ENCODE data around the gene OTUD1.

- TF ChIP-seq SUZ12 (IDR thresholded peaks at IDR 0.05) (no peak), FOXA1 (IDR thresholded peaks at IDR 0.05) (no peak), BHLHE40 (IDR thresholded peaks at IDR 0.05; ENCODE audit: borderline replicate concordance) (no peak), HDGF (IDR thresholded peaks at IDR 0.05; ENCODE audit: borderline replicate concordance) (no peak), SP1 (IDR thresholded peaks at IDR 0.05) (no peak)
Observed at GRCh38 chr10:23417254-23417653, 21.6 kb upstream of the OTUD1 start.
